Activated naive CD4-positive, alpha-beta T cell (primary cell): ENCODE data around the gene ENOX1.
"Not testable (repeated sequence)": the region's sequence is repeated elsewhere in the genome, so short reads cannot be mapped to it uniquely, and the experiment has no call there.

ENCODE experiments used
- DNase-seq, 4 experiments: peaks; one replicate each; lab custom pipeline; 2025; lab: John Stamatoyannopoulos, UW

Gene ENOX1

GRCh38 chr13:43786766-43787517, at the start of gene ENOX1:
Gene ENOX1 (minus strand): TSS chr13:43786972.
- no peak for DNase-seq

- DNase-seq, result no peak
Measured at GRCh38 chr13:43835701-43836100, 48.9 kb upstream of the ENOX1 start.

GRCh38 chr13:43831088-43831487, 44.3 kb upstream of the ENOX1 start:
- no peak for DNase-seq

- no peak for DNase-seq
Measured at GRCh38 chr13:43830497-43830881, 43.7 kb upstream of the ENOX1 start.

- not testable (repeated sequence) for DNase-seq
Measured at GRCh38 chr13:43824656-43825055, 37.9 kb upstream of the ENOX1 start.

GRCh38 chr13:43822969-43823368, 36.2 kb upstream of the ENOX1 start:
- no peak for DNase-seq

GRCh38 chr13:43816401-43816889, 29.7 kb upstream of the ENOX1 start:
- DNase-seq, result no peak

- DNase-seq, result no peak
Measured at GRCh38 chr13:43815204-43815603, 28.4 kb upstream of the ENOX1 start.

GRCh38 chr13:43808676-43809075, 21.9 kb upstream of the ENOX1 start:
- no peak for DNase-seq

GRCh38 chr13:43805681-43806128, 18.9 kb upstream of the ENOX1 start:
- no peak for DNase-seq

GRCh38 chr13:43805071-43805468, 18.3 kb upstream of the ENOX1 start:
- DNase-seq, result no peak

- no peak for DNase-seq
Measured at GRCh38 chr13:43804461-43805070, 17.8 kb upstream of the ENOX1 start.

GRCh38 chr13:43802511-43802910, 15.7 kb upstream of the ENOX1 start:
- no peak for DNase-seq

- no peak for DNase-seq
Measured at GRCh38 chr13:43800828-43801227, 14.1 kb upstream of the ENOX1 start.

GRCh38 chr13:43799191-43799590, 12.4 kb upstream of the ENOX1 start:
- DNase-seq, result no peak

- DNase-seq, result no peak
Measured at GRCh38 chr13:43797869-43798268, 11.1 kb upstream of the ENOX1 start.

GRCh38 chr13:43797159-43797558, 10.4 kb upstream of the ENOX1 start:
- DNase-seq, result no peak

- no peak for DNase-seq
Measured at GRCh38 chr13:43794416-43794815, 7.6 kb upstream of the ENOX1 start.

- DNase-seq, result no peak
Measured at GRCh38 chr13:43792076-43792881, 5.5 kb upstream of the ENOX1 start.

- no peak for DNase-seq
Measured at GRCh38 chr13:43787997-43788396, 1.2 kb upstream of the ENOX1 start.

GRCh38 chr13:43787518-43787891, 733 bp upstream of the ENOX1 start:
- no peak for DNase-seq

GRCh38 chr13:43786472-43786765, 353 bp downstream of the ENOX1 start:
- no peak for DNase-seq
